ENCODE results near the gene ZNF385B.

ZNF385B gene

GRCh38 chr2:179686069-179686468 lies 175.3 kb downstream of the ZNF385B start:
- DNase-seq (ENCODE audit: low read depth in 1 of 2, low spot score in 1 of 2), result no peak

- DNase-seq (ENCODE audit: low read depth in 1 of 2, low spot score in 1 of 2), result no peak
These were observed 176.3 kb downstream of the ZNF385B start for GRCh38 chr2:179685146-179685545.

DNA sequence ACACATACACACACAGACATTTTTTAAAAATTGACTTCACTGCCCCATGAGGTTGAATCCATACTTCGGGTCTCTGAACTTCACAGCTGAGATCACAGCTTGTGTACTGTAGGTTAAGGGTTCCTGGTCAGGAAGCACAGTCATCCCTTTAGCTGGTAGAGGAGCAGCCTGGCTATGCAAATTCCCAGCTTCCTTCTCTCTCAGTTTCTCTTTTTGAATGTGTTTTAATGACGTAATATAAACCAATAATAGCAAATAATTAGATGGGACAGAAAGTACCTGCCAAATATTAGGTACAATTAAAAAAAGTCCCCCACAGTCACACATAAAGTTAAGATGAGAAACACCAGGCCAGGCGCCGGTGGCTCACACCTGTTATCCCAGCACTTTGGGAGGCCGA lies 178.7 kb downstream of the ZNF385B start:
- DNase-seq (ENCODE audit: low read depth in 1 of 2, low spot score in 1 of 2), result no peak

- DNase-seq (ENCODE audit: low read depth in 1 of 2, low spot score in 1 of 2), result no peak
These were observed 183.5 kb downstream of the ZNF385B start for GRCh38 chr2:179677746-179678505.

- DNase-seq (ENCODE audit: low read depth in 1 of 2, low spot score in 1 of 2), result no peak
These were observed 184.2 kb downstream of the ZNF385B start for GRCh38 chr2:179677077-179677688.

GRCh38 chr2:179675435-179675834 lies 186.0 kb downstream of the ZNF385B start:
- no peak for DNase-seq (ENCODE audit: low read depth in 1 of 2, low spot score in 1 of 2)

DNA sequence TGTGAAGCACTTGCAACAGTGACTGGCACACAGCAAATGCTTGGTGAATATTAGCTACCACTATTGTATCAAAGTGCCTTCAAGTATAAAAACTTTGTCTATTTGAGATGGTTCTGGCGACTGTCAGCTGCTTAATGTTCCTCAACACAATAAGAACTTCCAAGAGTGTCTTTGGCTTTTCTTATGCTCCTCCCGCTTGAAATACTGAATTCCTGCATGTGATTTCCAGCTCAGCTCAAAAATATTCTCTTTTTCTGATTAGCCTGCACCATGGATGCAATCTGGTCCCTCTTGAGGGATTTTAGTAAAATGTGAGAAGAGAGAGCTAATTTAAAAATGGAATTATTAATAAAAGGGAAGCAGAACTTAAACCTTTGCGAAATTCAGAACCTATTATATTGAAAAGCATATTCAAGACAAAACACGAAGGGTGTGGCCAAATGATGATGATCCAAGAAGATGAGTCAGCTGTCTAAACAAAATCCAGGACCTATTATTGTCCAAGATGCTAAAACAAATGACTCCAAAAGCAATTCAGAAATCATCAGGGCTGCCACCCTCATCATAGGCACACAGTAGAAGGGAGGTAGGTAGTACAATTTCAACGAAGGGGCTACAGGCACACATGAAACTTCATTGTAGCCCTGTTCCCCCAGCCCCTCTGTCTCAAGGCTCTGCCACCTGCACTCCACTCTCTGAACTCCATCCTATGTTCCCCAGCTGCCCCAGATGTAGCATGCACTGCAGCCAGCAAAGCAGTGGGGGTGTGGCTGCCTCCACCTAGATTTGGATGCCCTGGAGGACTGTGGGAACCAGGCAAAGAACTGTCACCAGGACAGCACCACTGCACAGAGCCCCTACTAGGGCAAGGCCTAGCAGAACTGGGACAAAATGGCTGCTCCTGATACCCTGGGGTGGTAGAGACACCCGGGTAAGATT lies 190.1 kb downstream of the ZNF385B start:
- no peak for DNase-seq (ENCODE audit: low read depth in 1 of 2, low spot score in 1 of 2)

DNA sequence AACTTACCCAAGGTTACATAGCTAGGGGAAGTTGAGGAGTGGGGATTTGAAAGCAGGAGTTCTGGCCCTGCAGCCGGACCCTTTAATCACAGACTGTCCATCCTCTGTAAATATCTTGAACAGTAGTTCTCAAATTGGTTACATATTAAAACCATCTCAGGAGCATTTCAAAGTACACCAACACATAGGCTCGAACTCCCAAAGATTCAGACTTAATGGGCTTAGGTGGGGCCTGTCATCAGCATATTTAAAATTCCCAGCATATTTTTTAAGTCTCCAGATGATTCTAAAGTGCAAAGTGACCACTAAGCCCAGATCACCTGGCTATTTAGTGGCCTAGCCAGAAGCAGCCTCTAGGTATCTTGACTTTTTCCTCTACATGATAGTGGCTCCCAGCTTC lies 192.2 kb downstream of the ZNF385B start:
- DNase-seq (ENCODE audit: low read depth in 1 of 2, low spot score in 1 of 2), result no peak

GRCh38 chr2:179664972-179665812 lies 196.2 kb downstream of the ZNF385B start:
- no peak for DNase-seq (ENCODE audit: low read depth in 1 of 2, low spot score in 1 of 2)

DNA sequence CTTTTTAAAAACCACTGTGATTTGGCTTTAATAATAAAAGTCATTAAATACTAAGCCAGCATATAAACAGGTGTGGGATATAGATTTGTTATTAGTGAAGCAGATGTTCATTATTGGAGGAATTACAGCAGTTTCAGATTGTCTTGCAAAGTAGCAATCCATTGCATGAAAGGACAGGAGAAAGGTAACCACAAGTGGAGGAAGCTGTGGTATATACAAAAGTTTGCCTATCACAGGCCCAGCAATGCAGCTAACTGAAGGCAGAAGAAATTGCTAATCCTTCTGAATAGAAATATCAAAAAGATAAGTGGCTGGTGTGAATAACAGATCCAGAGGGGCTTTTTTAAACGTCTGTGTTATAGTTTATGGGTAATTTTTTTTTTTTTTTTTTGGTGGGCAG lies 199.4 kb downstream of the ZNF385B start:
- DNase-seq (ENCODE audit: low read depth in 1 of 2, low spot score in 1 of 2), result no peak

DNA sequence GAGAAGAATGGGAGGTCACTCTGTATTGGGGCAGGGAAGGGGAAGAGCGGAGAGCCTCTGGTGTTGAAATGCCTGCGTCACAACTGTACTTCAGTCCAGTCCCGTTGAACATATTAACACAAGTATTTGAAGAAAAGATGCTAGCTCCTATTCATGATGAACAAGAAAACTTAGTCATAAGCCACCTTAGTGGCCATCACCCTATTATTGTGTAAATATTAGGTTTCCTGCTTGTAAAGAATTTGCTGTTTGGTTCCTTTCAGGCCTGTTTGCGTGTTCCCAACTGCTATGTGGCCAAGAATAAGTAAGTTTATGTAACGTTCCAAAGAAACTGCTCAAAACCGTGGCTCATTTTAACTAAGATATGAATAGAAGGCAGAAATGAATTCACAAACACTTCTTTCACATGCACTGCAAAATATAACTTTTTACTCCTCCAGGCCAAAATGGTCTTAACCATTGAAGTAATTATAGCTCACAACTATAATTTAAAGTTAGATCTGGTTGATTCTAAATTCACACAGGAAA lies 204.3 kb downstream of the ZNF385B start:
- DNase-seq (ENCODE audit: low read depth in 1 of 2, low spot score in 1 of 2), result no peak

GRCh38 chr2:179655627-179656026 lies 205.8 kb downstream of the ZNF385B start:
- no peak for DNase-seq (ENCODE audit: low read depth in 1 of 2, low spot score in 1 of 2)

DNA sequence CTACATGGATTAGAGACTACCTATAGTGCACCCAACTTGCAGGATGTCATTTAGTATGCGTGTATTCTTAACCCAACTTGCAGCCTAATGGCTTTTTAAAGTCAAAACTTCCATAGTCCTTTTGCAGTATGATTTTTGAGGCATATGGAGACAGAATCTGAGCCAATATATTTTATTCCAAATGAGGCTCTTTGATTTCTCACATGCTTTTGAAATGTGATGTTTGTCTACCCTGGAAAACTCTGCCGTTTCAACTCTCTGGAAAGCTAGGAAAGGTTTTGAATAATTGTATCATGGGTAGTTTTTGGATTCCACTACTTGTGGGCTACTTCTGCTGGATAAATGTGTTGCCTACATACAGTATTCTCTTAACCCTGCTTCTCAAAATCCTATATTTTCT lies 206.6 kb downstream of the ZNF385B start:
- no peak for DNase-seq (ENCODE audit: low read depth in 1 of 2, low spot score in 1 of 2)

- DNase-seq (ENCODE audit: low read depth in 1 of 2, low spot score in 1 of 2), result no peak
These were observed 209.1 kb downstream of the ZNF385B start for GRCh38 chr2:179652296-179652695.

- no peak for DNase-seq (ENCODE audit: low read depth in 1 of 2, low spot score in 1 of 2)
These were observed 211.0 kb downstream of the ZNF385B start for GRCh38 chr2:179650420-179650819.

DNA sequence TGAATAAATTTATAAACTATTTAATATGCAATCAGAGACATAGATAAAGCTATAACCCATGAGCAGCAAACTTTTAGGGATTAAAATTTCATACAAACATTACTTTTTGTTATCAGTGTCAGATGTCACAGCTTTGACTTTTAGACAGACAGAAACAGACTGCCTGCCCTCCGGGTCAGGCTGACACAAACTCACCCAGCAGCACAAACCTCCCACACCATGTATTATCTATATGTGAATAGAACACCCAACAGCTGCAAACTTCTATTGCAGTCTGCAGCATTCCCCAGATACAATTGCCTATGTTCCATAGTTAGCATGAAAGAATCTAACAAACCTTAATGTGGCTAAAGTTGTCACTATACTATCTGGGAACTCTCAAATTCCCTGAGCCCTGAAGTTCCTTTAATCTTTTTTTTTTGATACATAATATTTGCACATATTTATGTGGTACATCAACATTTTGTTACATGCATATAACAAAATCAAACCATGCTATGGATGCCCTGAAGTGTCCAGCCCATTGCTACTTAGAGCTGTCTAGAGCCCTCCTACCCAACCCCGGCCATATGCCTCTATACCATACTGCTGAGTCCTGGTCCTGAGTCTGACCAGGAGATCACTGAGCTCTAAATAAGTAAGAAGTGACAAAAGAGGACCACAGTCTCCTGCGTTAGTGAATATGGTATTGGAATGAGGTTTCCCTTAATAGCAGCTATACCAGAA lies 214.4 kb downstream of the ZNF385B start:
- no peak for DNase-seq (ENCODE audit: low read depth in 1 of 2, low spot score in 1 of 2)

DNA sequence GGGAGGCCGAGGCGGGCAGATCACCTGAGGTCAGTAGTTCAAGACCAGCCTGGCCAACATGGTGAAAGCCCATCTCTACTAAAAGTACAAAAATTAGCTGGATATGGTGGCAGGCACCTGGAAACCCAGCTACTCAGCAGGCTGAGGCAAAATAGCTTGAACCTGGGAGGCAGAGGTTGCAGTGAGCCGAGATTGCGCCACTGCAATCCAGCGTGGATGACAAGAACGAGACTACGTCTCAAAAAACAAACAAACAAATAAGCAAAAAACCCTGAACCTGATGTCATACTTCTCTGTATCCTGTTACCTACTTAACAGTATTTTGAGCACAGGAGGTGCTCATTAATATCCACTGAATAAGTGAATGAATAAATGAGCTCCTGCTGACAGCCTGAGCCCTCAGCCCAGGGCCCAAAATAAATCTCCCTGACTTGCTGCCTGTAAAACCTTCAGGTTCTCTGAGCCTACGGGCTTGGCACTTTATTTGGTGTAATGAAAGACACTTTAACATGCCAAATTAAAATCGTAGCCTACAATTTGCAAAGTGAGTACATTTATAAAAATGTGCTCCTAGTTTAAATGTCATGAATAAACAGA lies 215.1 kb downstream of the ZNF385B start:
- no peak for DNase-seq (ENCODE audit: low read depth in 1 of 2, low spot score in 1 of 2)

GRCh38 chr2:179645047-179645446 lies 216.4 kb downstream of the ZNF385B start:
- no peak for DNase-seq (ENCODE audit: low read depth in 1 of 2, low spot score in 1 of 2)

- DNase-seq (ENCODE audit: low read depth in 1 of 2, low spot score in 1 of 2), result no peak
These were observed 218.9 kb downstream of the ZNF385B start for GRCh38 chr2:179642462-179642861.

GRCh38 chr2:179636995-179637394 lies 224.4 kb downstream of the ZNF385B start:
- no peak for DNase-seq (ENCODE audit: low read depth in 1 of 2, low spot score in 1 of 2)
